ENCODE data around the gene PEF1. TPM values are rescaled to one million over a fixed set of nuclear protein-coding genes. Genes with fewer than 3 reads are reported as not detected.

Gene PEF1
- total RNA-seq, 1 donor from 2014 or later: 44.9 TPM

GRCh38 chr1:31657972-31658510 lies 13.4 kb upstream of the PEF1 start:
- Histone ChIP-seq H3K4me3 (ENCODE audit: low read length in 3 of 3) (no peak overlapping the region), H3K27ac (ENCODE audit: low read depth, low read length) (no peak overlapping the region), H3K4me1 (ENCODE audit: control insufficient read depth in 3 of 3, insufficient read depth in 3 of 3, low read length in 3 of 3) (peaks cover 0 to 2% (median 0%) of the 10 kb centered on the region in 3 donors), H3K9ac (ENCODE audit: low read depth in 1 of 3, low read length in 3 of 3) (no peak overlapping the region), H3K9me3 (ENCODE audit: control insufficient read depth in 3 of 3, low read length in 3 of 3) (no peaks in the 10 kb centered on the region), H3K27me3 (ENCODE audit: control insufficient read depth in 3 of 3, insufficient read depth in 3 of 3, low read length in 3 of 3) (no peaks in the 10 kb centered on the region), H3K36me3 (ENCODE audit: control insufficient read depth in 3 of 3, insufficient read depth in 3 of 3, low read length in 3 of 3) (peaks cover 0 to 28% (median 2%) of the 10 kb centered on the region in 3 donors)

GRCh38 chr1:31657020-31657804 lies 12.5 kb upstream of the PEF1 start:
- H3K9ac ChIP-seq (ENCODE audit: low read depth in 1 of 3, low read length in 3 of 3): no peak overlapping the region
- no peak overlapping the region for H3K4me3 ChIP-seq (ENCODE audit: low read length in 3 of 3)
- H3K27me3 ChIP-seq (ENCODE audit: control insufficient read depth in 3 of 3, insufficient read depth in 3 of 3, low read length in 3 of 3): no peaks in the 10 kb centered on the region
- no peak overlapping the region for H3K27ac ChIP-seq (ENCODE audit: low read depth, low read length)
- no peaks in the 10 kb centered on the region for H3K9me3 ChIP-seq (ENCODE audit: control insufficient read depth in 3 of 3, low read length in 3 of 3)
- H3K4me1 ChIP-seq (ENCODE audit: control insufficient read depth in 3 of 3, insufficient read depth in 3 of 3, low read length in 3 of 3): peaks cover 0 to 2% (median 0%) of the 10 kb centered on the region in 3 donors
- peaks cover 0 to 28% (median 2%) of the 10 kb centered on the region in 3 donors for H3K36me3 ChIP-seq (ENCODE audit: control insufficient read depth in 3 of 3, insufficient read depth in 3 of 3, low read length in 3 of 3)

GRCh38 chr1:31655756-31656155 lies 11.1 kb upstream of the PEF1 start:
- H3K27ac ChIP-seq (ENCODE audit: low read depth, low read length): no peak overlapping the region
- H3K9me3 ChIP-seq (ENCODE audit: control insufficient read depth in 3 of 3, low read length in 3 of 3): no peaks in the 10 kb centered on the region
- peaks cover 0 to 26% (median 2%) of the 10 kb centered on the region in 3 donors for H3K36me3 ChIP-seq (ENCODE audit: control insufficient read depth in 3 of 3, insufficient read depth in 3 of 3, low read length in 3 of 3)

GRCh38 chr1:31655104-31655503 lies 10.4 kb upstream of the PEF1 start:
- no peak overlapping the region for H3K4me3 ChIP-seq (ENCODE audit: low read length in 3 of 3)
- H3K27me3 ChIP-seq (ENCODE audit: control insufficient read depth in 3 of 3, insufficient read depth in 3 of 3, low read length in 3 of 3): no peaks in the 10 kb centered on the region
- no peak overlapping the region for H3K9ac ChIP-seq (ENCODE audit: low read depth in 1 of 3, low read length in 3 of 3)
- H3K36me3 ChIP-seq (ENCODE audit: control insufficient read depth in 3 of 3, insufficient read depth in 3 of 3, low read length in 3 of 3): peaks cover 0 to 26% (median 2%) of the 10 kb centered on the region in 3 donors
- no peak overlapping the region for H3K27ac ChIP-seq (ENCODE audit: low read depth, low read length)
- H3K9me3 ChIP-seq (ENCODE audit: control insufficient read depth in 3 of 3, low read length in 3 of 3): no peaks in the 10 kb centered on the region
- H3K4me1 ChIP-seq (ENCODE audit: control insufficient read depth in 3 of 3, insufficient read depth in 3 of 3, low read length in 3 of 3): peaks cover 0 to 13% (median 4%) of the 10 kb centered on the region in 3 donors

More at GRCh38 chr1:31655756-31656155, 11.1 kb upstream of the PEF1 start:
- Histone ChIP-seq H3K4me1 (ENCODE audit: control insufficient read depth in 3 of 3, insufficient read depth in 3 of 3, low read length in 3 of 3) (peaks cover 0 to 9% (median 4%) of the 10 kb centered on the region in 3 donors), H3K9ac (ENCODE audit: low read depth in 1 of 3, low read length in 3 of 3) (no peak overlapping the region), H3K4me3 (ENCODE audit: low read length in 3 of 3) (no peak overlapping the region), H3K27me3 (ENCODE audit: control insufficient read depth in 3 of 3, insufficient read depth in 3 of 3, low read length in 3 of 3) (no peaks in the 10 kb centered on the region)

GRCh38 chr1:31654474-31654776 lies 9.7 kb upstream of the PEF1 start:
- no peak overlapping the region for H3K27ac ChIP-seq (ENCODE audit: low read depth, low read length)
- H3K4me3 ChIP-seq (ENCODE audit: low read length in 3 of 3): no peak overlapping the region
- no peaks in the 10 kb centered on the region for H3K27me3 ChIP-seq (ENCODE audit: control insufficient read depth in 3 of 3, insufficient read depth in 3 of 3, low read length in 3 of 3)
- H3K9ac ChIP-seq (ENCODE audit: low read depth in 1 of 3, low read length in 3 of 3): no peak overlapping the region
- H3K4me1 ChIP-seq (ENCODE audit: control insufficient read depth in 3 of 3, insufficient read depth in 3 of 3, low read length in 3 of 3): peaks cover 4 to 13% (median 4%) of the 10 kb centered on the region in 3 donors
- peaks cover 0 to 24% (median 2%) of the 10 kb centered on the region in 3 donors for H3K36me3 ChIP-seq (ENCODE audit: control insufficient read depth in 3 of 3, insufficient read depth in 3 of 3, low read length in 3 of 3)
- H3K9me3 ChIP-seq (ENCODE audit: control insufficient read depth in 3 of 3, low read length in 3 of 3): no peaks in the 10 kb centered on the region

GRCh38 chr1:31653717-31654473 lies 9.2 kb upstream of the PEF1 start:
- H3K9ac ChIP-seq (ENCODE audit: low read depth in 1 of 3, low read length in 3 of 3): no peak overlapping the region
- no peaks in the 10 kb centered on the region for H3K27me3 ChIP-seq (ENCODE audit: control insufficient read depth in 3 of 3, insufficient read depth in 3 of 3, low read length in 3 of 3)
- H3K4me1 ChIP-seq (ENCODE audit: control insufficient read depth in 3 of 3, insufficient read depth in 3 of 3, low read length in 3 of 3): peaks cover 4 to 11% (median 4%) of the 10 kb centered on the region in 3 donors
- H3K9me3 ChIP-seq (ENCODE audit: control insufficient read depth in 3 of 3, low read length in 3 of 3): no peaks in the 10 kb centered on the region
- H3K27ac ChIP-seq (ENCODE audit: low read depth, low read length): no peak overlapping the region
- no peak overlapping the region for H3K4me3 ChIP-seq (ENCODE audit: low read length in 3 of 3)
- peaks cover 0 to 21% (median 2%) of the 10 kb centered on the region in 3 donors for H3K36me3 ChIP-seq (ENCODE audit: control insufficient read depth in 3 of 3, insufficient read depth in 3 of 3, low read length in 3 of 3)

- Histone ChIP-seq H3K36me3 (ENCODE audit: control insufficient read depth in 3 of 3, insufficient read depth in 3 of 3, low read length in 3 of 3) (peaks cover 0 to 14% (median 2%) of the 10 kb centered on the region in 3 donors), H3K9me3 (ENCODE audit: control insufficient read depth in 3 of 3, low read length in 3 of 3) (no peaks in the 10 kb centered on the region), H3K27ac (ENCODE audit: low read depth, low read length) (no peak overlapping the region), H3K4me1 (ENCODE audit: control insufficient read depth in 3 of 3, insufficient read depth in 3 of 3, low read length in 3 of 3) (peaks cover 4 to 11% (median 6%) of the 10 kb centered on the region in 3 donors), H3K4me3 (ENCODE audit: low read length in 3 of 3) (no peak overlapping the region), H3K27me3 (ENCODE audit: control insufficient read depth in 3 of 3, insufficient read depth in 3 of 3, low read length in 3 of 3) (no peaks in the 10 kb centered on the region), H3K9ac (ENCODE audit: low read depth in 1 of 3, low read length in 3 of 3) (no peak overlapping the region)
Measured at GRCh38 chr1:31652891-31653499, 8.3 kb upstream of the PEF1 start.

- no peaks in the 10 kb centered on the region for H3K9me3 ChIP-seq (ENCODE audit: control insufficient read depth in 3 of 3, low read length in 3 of 3)
- H3K27me3 ChIP-seq (ENCODE audit: control insufficient read depth in 3 of 3, insufficient read depth in 3 of 3, low read length in 3 of 3): no peaks in the 10 kb centered on the region
- peaks cover 4 to 11% (median 7%) of the 10 kb centered on the region in 3 donors for H3K4me1 ChIP-seq (ENCODE audit: control insufficient read depth in 3 of 3, insufficient read depth in 3 of 3, low read length in 3 of 3)
- no peak overlapping the region for H3K9ac ChIP-seq (ENCODE audit: low read depth in 1 of 3, low read length in 3 of 3)
- H3K4me3 ChIP-seq (ENCODE audit: low read length in 3 of 3): no peak overlapping the region
- no peak overlapping the region for H3K27ac ChIP-seq (ENCODE audit: low read depth, low read length)
- peaks cover 0 to 11% (median 2%) of the 10 kb centered on the region in 3 donors for H3K36me3 ChIP-seq (ENCODE audit: control insufficient read depth in 3 of 3, insufficient read depth in 3 of 3, low read length in 3 of 3)
Measured at GRCh38 chr1:31651766-31652165, 7.1 kb upstream of the PEF1 start.

- Histone ChIP-seq H3K4me1 (ENCODE audit: control insufficient read depth in 3 of 3, insufficient read depth in 3 of 3, low read length in 3 of 3) (peaks cover 4 to 11% (median 7%) of the 10 kb centered on the region in 3 donors), H3K9me3 (ENCODE audit: control insufficient read depth in 3 of 3, low read length in 3 of 3) (no peaks in the 10 kb centered on the region), H3K9ac (ENCODE audit: low read depth in 1 of 3, low read length in 3 of 3) (no peak overlapping the region), H3K4me3 (ENCODE audit: low read length in 3 of 3) (no peak overlapping the region), H3K27me3 (ENCODE audit: control insufficient read depth in 3 of 3, insufficient read depth in 3 of 3, low read length in 3 of 3) (no peaks in the 10 kb centered on the region), H3K36me3 (ENCODE audit: control insufficient read depth in 3 of 3, insufficient read depth in 3 of 3, low read length in 3 of 3) (peaks cover 0 to 10% (median 2%) of the 10 kb centered on the region in 3 donors), H3K27ac (ENCODE audit: low read depth, low read length) (no peak overlapping the region)
Measured at GRCh38 chr1:31651089-31651420, 6.4 kb upstream of the PEF1 start.
